Sigmoid colon (tissue), 4 donors: Measurements from ENCODE around the gene SRR.
"Not testable (repeated sequence)": the region's sequence is repeated elsewhere in the genome, so short reads cannot be mapped to it uniquely, and the experiment has no call there.

Experiments used
- CTCF ChIP-seq, 4 experiments: fragments of 450-650 bp in 3 of 4; fragments of 200-600 bp in 1 of 4; IDR thresholded peaks; one replicate each; pipeline ENCODE4 v1.5.1; 2016 to 2019; ENCODE audit warnings: antibody characterized with exemption in 4 of 4, mild to moderate bottlenecking in 3 of 4, moderate library complexity in 2 of 4
- EP300 ChIP-seq, 4 donors: sonication (generic); formaldehyde crosslinking; IDR thresholded peaks; one replicate each; pipeline ENCODE4 v1.6.1; 2017; ENCODE audit warnings: antibody characterized with exemption in 4 of 4
- POLR2A ChIP-seq, 2 donors: fragments of 450-650 bp; IDR thresholded peaks; one replicate each; pipeline ENCODE4 v1.6.1; 2016; ENCODE audit warnings: antibody characterized with exemption in 2 of 2, mild to moderate bottlenecking in 2 of 2, moderate library complexity in 2 of 2

GRCh38 chr17:2265166-2265565 lies 38.6 kb upstream of the SRR start:
- TF ChIP-seq CTCF, EP300, POLR2A (IDR thresholded peaks at IDR 0.05): not testable (repeated sequence)
